HG03575 (cell line): ENCODE data around the gene PDIA5.

Experiments used
- ATAC-seq: cut with Tn5 transposase; IDR thresholded peaks from one replicate; pipeline ENCODE4 v1.9.1; 2021; ENCODE audit not compliant: unreplicated experiment, insufficient number of reproducible peaks, low FRiP score; ENCODE audit errors: extremely low read depth

PDIA5 gene

DNA sequence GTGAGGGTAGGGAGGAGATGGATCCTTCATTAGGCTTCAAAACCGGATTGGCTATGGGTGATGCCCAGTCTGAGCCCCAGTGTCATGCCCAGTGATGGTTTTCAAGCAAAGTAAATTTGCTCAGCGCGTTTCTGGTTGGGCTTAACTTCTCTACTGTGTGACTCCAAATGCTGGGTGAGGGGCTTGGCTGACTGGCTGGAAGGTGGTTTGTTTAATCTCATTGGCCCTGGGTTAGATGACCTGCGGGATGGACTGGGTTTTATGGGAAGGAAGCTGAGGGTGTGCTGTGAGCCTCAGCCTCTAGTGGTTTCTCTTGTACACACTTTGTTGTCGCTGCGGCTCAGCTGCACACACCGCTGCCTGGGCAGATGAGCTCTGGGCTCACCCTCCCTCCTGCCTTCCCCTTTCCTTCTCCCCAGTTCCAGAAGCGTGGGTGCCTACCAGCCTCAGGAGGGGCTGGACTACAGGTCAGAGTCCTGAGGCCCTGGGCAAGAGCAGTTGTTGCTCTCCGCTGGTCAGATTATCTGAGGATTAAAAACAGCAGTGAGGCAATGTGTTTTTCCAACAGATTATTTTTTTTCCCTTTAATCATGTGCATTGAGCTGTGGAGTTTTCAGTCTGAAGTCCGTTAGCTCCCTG, 18.6 kb downstream of the PDIA5 start:
- ATAC-seq = no peak

GRCh38 chr3:123085932-123086627, 19.3 kb downstream of the PDIA5 start:
- ATAC-seq = no peak

DNA sequence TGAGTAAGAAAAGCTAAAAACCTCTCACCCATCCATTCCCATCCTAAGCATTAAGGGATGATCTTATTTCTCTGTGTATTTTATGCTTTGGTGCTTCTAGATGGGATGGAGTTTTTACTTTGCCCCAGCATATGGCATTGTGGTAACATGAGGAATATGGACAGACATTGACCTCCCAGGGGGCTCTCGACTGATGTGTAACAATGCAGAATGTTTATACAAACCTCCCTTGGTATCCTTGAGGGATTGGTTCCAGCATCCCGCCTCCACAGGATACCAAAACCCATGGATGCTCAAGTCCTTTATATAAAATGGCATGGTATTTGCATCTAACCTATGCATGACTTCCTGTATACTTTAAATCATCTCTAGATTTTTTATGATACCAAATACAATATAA, 21.6 kb downstream of the PDIA5 start:
- no peak for ATAC-seq

- no peak for ATAC-seq
These were observed 22.9 kb downstream of the PDIA5 start for GRCh38 chr3:123089611-123090331.

GRCh38 chr3:123090728-123091531, 24.1 kb downstream of the PDIA5 start:
- ATAC-seq = no peak

- ATAC-seq = no peak
These were observed 25.4 kb downstream of the PDIA5 start for GRCh38 chr3:123092243-123092642.

DNA sequence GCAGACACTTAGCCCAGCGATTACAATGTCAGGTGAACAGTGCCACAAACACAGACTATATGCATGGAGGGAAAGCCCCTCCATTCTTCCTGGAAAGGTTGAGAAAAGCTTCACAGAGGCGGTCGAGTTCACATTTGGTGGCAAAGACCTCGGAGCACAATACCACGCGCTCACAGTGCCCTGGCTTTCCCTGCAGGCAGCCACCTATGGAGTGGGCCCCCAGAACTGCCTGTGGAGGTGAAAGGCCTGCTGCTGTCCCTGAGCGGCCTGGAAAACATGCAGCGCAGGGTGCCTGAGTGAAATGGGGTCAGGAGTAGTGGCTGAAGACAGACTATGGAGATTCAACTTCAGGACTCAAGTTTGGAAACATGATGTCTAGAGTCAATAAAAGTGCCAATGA, 26.9 kb downstream of the PDIA5 start:
- no peak for ATAC-seq

- no peak for ATAC-seq
These were observed 27.9 kb downstream of the PDIA5 start for GRCh38 chr3:123094516-123095313.

GRCh38 chr3:123096126-123096525, 29.3 kb downstream of the PDIA5 start:
- no peak for ATAC-seq

GRCh38 chr3:123096731-123097130, 29.9 kb downstream of the PDIA5 start:
- ATAC-seq = no peak

DNA sequence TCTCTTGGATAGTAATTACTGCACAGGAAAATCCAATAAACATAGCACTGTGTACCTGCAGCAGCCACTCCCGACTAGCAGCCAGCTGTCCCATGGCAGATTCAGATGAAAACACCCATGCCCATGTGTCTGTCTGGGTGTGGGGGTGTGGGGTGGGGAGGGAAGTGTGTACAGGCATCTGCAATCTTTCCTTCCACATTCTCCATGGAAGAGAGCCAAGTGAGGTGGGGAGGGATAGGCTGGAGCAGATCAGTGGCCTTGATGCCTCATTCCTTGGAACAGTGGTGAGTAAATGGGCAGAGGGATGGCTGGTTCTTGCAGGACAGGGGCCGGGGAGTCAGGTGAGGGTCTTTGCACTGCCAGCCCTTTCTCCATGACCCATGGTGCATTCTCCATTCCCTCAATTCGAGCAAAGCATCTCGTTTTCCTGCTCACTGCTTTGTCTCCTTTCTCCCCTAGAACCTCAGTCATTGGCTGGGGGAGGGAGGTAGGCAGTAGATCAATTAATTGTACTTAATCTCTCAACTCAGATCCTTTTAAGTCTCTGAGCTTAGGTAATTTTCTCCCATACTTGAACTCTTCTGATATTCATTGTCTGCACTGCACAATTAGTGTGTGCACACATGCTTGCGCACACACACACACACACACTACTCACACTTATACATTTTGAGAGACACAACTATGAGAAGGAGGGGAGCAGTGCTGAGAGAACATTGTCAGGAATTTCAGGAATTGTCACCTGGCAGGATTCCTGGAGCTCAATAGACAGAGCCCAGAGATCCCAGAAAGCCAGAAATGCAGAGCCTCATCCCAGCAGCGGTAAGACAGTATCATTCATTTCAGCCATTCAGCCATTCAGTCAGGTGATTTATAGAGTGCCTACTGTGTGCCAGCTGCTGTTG, 31.9 kb downstream of the PDIA5 start:
- ATAC-seq = no peak

DNA sequence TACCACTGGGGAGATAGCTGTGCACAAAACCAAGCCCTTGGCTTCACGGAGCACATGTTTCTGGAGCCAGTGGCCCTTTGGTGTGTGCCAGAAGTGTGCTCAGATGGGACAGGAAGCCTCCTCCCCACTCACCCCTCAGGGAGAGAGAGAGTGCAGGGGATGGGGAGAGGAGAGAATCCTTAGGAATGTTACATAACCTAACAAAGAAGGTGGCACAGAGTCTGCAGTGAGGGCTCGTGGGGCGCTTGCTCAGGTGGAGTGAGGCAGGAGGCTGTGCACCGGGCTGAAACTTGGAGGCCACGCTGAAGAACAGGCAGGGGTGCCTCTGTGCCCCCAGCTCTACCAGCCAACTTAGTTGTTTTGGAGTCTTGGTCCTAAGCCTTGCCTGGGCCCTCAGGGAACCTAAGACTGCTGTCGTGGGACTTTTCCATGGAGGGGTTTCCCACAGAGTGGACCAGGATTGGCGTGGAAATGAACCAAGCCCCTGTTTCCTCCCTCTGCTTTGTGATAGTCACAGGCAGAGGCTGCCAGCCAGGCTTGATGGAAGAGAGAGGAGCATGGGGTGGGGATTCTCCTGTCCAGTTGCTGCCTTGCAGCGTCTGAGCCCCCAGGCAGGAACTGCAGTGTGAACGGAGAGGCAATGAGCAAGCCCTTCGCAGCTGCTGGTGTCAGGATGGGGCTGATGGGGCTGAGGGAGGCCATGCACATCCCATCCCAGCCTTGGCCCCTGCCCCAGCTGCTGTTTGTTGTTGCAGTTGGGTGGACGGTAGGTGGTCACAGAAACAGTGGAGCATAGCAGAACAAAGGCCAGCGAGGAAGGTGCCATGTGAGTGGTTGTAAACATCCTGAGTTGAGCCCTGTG, 32.7 kb downstream of the PDIA5 start:
- no peak for ATAC-seq

DNA sequence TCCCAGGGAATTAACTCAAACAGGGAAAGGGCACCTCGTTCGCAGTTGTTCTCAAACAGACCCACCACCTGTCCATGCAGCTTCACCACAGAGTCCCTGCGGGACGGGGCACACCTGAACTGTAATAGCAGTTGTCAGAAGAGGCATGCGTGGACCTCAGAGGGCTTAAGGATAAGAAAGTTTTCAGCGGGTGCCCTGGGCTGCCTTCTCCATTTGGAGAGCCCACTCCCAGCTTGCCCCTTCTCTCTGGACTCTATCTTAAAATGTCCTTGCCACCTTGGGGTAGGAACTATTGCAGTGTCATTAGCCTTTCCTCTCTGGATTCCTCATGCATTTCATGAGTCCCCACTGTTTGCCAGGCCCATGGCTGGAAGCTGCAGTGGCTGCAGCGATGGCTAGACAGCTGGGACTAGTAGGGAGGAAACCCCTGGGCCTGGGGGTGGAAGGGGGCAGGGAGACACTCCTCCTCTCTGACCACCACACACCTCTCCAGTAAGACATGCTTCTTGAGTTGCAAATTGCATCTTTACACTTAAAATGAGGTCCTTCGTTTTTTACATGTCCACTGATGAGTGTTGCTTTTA, 33.5 kb downstream of the PDIA5 start:
- no peak for ATAC-seq

- ATAC-seq = no peak
These were observed 35.4 kb downstream of the PDIA5 start for GRCh38 chr3:123102249-123102648.

DNA sequence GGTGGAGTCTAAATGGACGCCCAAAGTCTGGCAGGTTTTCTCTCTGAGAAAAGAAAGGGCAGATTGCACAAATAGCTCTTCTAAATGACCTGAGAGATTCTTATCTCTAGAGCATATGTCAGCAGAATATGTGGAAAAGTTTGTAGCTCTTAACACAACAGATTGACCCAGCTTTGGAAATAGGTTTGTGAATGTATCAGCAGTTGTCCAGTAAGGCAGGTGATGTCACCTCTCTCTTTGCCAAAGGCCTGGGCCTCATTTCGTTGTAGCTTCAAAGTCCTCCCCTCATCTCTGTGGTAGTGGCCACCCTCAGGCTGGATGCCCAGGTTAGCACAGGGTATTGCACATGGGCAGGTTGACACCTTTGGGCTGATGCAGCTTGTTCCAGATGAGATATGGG, 36.0 kb downstream of the PDIA5 start:
- ATAC-seq = no peak

DNA sequence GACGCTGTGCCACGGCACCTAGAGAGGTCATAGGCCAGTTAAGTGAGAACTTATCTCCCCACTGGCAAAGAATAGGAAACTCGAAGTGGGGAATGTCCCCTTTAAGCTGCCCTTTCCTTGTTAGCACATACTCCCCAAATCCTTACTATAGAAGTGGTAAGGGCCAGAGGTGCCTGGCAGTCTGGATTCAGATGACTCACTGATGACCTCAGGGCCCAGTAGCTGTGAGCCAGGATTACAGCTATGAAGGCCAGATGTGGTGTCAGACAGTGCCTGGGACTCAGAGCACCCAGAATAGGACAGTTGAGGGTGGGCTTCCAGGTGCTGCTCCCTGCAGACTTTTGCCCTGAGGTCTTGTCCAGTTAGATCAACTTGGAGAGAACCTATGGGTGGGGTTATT, 37.7 kb downstream of the PDIA5 start:
- ATAC-seq = no peak
